Mesenchymal stem cell (in vitro differentiated cells and primary cell): ENCODE measurements around the gene RAB3C.

ENCODE experiments used
- DNase-seq: peaks from one replicate; pipeline ENCODE4 v3.0.0-alpha.2; 2013
- H2AFZ ChIP-seq: one replicate; pipeline ENCODE4 v1.6.1; 2013; ENCODE audit warnings: low read depth, mild to moderate bottlenecking, control low read depth, inconsistent platforms, low read length, moderate library complexity
- H2AK5ac ChIP-seq: 2 replicates; pipeline ENCODE4 v1.6.1; 2013; ENCODE audit warnings: low read length, moderate library complexity, mild to moderate bottlenecking, inconsistent platforms; ENCODE audit not compliant: severe bottlenecking
- H2BK120ac ChIP-seq: one replicate; pipeline ENCODE4 v1.6.1; 2013; ENCODE audit warnings: low read depth, mild to moderate bottlenecking, inconsistent platforms, low read length, moderate library complexity
- H2BK12ac ChIP-seq, 2 experiments: one replicate each; pipeline ENCODE4 v1.6.1; 2013; ENCODE audit warnings: inconsistent platforms in 2 of 2, low read length in 2 of 2, mild to moderate bottlenecking in 2 of 2, moderate library complexity in 2 of 2, control low read depth in 1 of 2
- H2BK15ac ChIP-seq: one replicate; pipeline ENCODE4 v1.6.1; 2013; ENCODE audit warnings: mild to moderate bottlenecking, low read depth, inconsistent platforms; ENCODE audit not compliant: poor library complexity, severe bottlenecking
- H2BK5ac ChIP-seq: 2 replicates; pipeline ENCODE4 v1.6.1; 2013; ENCODE audit warnings: low read depth, mild to moderate bottlenecking, low read length, control low read depth, inconsistent platforms; ENCODE audit not compliant: poor library complexity, severe bottlenecking
- H3K14ac ChIP-seq, 2 experiments: one replicate each; pipeline ENCODE4 v1.6.1; 2013; ENCODE audit warnings: inconsistent platforms in 2 of 2, low read length in 2 of 2, control low read depth in 1 of 2, mild to moderate bottlenecking in 1 of 2, moderate library complexity in 1 of 2
- H3K18ac ChIP-seq, 2 experiments: one replicate each; pipeline ENCODE4 v1.6.1; 2013; ENCODE audit warnings: inconsistent platforms in 2 of 2, low read length in 2 of 2, control low read depth in 1 of 2, low read depth in 1 of 2, mild to moderate bottlenecking in 1 of 2
- H3K23ac ChIP-seq, 2 experiments: one replicate each; pipeline ENCODE4 v1.6.1; 2013; ENCODE audit warnings: inconsistent platforms in 2 of 2, low read length in 2 of 2, mild to moderate bottlenecking in 2 of 2, moderate library complexity in 2 of 2, control low read depth in 1 of 2
- H3K27ac ChIP-seq: 2 replicates; pipeline ENCODE4 v1.5.1; 2013; ENCODE audit warnings: mild to moderate bottlenecking, moderate library complexity, low read length, control low read depth, inconsistent platforms; ENCODE audit not compliant: poor library complexity, severe bottlenecking
- H3K27me3 ChIP-seq, 2 experiments: 2 replicates each; pipeline versions ENCODE4 v1.6.1 to v1.7.0; 2013; ENCODE audit warnings: low read length in 2 of 2, mild to moderate bottlenecking in 2 of 2, moderate library complexity in 2 of 2, control low read depth in 1 of 2, inconsistent platforms in 1 of 2; ENCODE audit not compliant: control insufficient read depth in 1 of 2, insufficient read depth in 1 of 2
- H3K36me3 ChIP-seq, 2 experiments: 2 replicates each; pipeline versions ENCODE4 v1.6.1 to v1.7.0; 2013; ENCODE audit warnings: low read length in 2 of 2, control low read depth in 1 of 2, inconsistent platforms in 1 of 2, low read depth in 1 of 2, mild to moderate bottlenecking in 1 of 2; ENCODE audit not compliant: insufficient read depth in 2 of 2, control insufficient read depth in 1 of 2
- H3K4ac ChIP-seq, 2 experiments: one replicate each; pipeline ENCODE4 v1.6.1; 2013; ENCODE audit warnings: inconsistent platforms in 2 of 2, low read length in 2 of 2, mild to moderate bottlenecking in 2 of 2, moderate library complexity in 2 of 2, control low read depth in 1 of 2, low read depth in 1 of 2
- H3K4me1 ChIP-seq: 2 replicates; pipeline ENCODE4 v1.6.1; 2013; ENCODE audit warnings: low read depth, low read length, control low read depth; ENCODE audit not compliant: control insufficient read depth, insufficient read depth
- H3K4me2 ChIP-seq: 2 replicates; pipeline ENCODE4 v1.6.1; 2013; ENCODE audit warnings: low read length, mild to moderate bottlenecking, inconsistent platforms; ENCODE audit not compliant: poor library complexity, severe bottlenecking
- H3K4me3 ChIP-seq, 2 experiments: 2 replicates each; pipeline versions ENCODE4 v1.5.1 to v1.7.0; 2013; ENCODE audit warnings: low read length in 2 of 2, mild to moderate bottlenecking in 2 of 2, control low read depth in 1 of 2, low read depth in 1 of 2; ENCODE audit not compliant: insufficient read depth in 1 of 2
- H3K79me1 ChIP-seq: replicated peaks from 2 replicates; pipeline ENCODE4 v1.6.1; 2013; ENCODE audit warnings: mild to moderate bottlenecking, control low read depth, low read length, inconsistent platforms; ENCODE audit not compliant: poor library complexity, severe bottlenecking
- H3K9ac ChIP-seq: 2 replicates; pipeline ENCODE4 v1.7.0; 2013; ENCODE audit warnings: mild to moderate bottlenecking, low read length, moderate library complexity
- H3K9me3 ChIP-seq: 2 replicates; pipeline ENCODE4 v1.7.0; 2013; ENCODE audit warnings: mild to moderate bottlenecking, low read length; ENCODE audit not compliant: control insufficient read depth
- H4K8ac ChIP-seq: one replicate; pipeline ENCODE4 v1.6.1; 2013; ENCODE audit warnings: inconsistent platforms, mild to moderate bottlenecking, low read length, moderate library complexity
- H4K91ac ChIP-seq: one replicate; pipeline ENCODE4 v1.6.1; 2013; ENCODE audit warnings: mild to moderate bottlenecking, low read length, inconsistent platforms
- WGBS: methylation state at CpG from one replicate; pipeline ENCODE4 v1.1.7; 2013; ENCODE audit warnings: mixed read lengths; 5-methylcytosine and 5-hydroxymethylcytosine counted together

Gene RAB3C

GRCh38 chr5:58804291-58804690 lies 221.4 kb downstream of the RAB3C start:
- H2BK12ac ChIP-seq: no peak overlapping the region
- no peak overlapping the region for H3K4ac ChIP-seq
- H3K23ac ChIP-seq: no peak overlapping the region
- no peak overlapping the region for H3K27ac ChIP-seq
- no peak overlapping the region for H2BK15ac ChIP-seq
- no peak overlapping the region for H4K91ac ChIP-seq
- H3K4me1 ChIP-seq: no peaks in the 10 kb centered on the region
- no peak overlapping the region for H3K4me2 ChIP-seq
- no peaks in the 10 kb centered on the region for H3K9me3 ChIP-seq
- H3K14ac ChIP-seq: no peak overlapping the region
- no peak overlapping the region for H3K4me3 ChIP-seq
- no peaks in the 10 kb centered on the region for H3K36me3 ChIP-seq
- H3K18ac ChIP-seq: no peak overlapping the region
- no peak overlapping the region for H4K8ac ChIP-seq
- H2BK120ac ChIP-seq: no peak overlapping the region
- no peak for DNase-seq
- no peak overlapping the region for H2BK5ac ChIP-seq
- H3K79me1 ChIP-seq: no peaks in the 10 kb centered on the region
- H2AFZ ChIP-seq: no peak overlapping the region
- H3K27me3 ChIP-seq: peaks cover 0 to 2% of the 10 kb centered on the region in 2 experiments
- H3K9ac ChIP-seq: no peak overlapping the region
- H2AK5ac ChIP-seq: no peak overlapping the region

- no peak overlapping the region for H2BK12ac ChIP-seq
- H2AK5ac ChIP-seq: no peak overlapping the region
- no peaks in the 10 kb centered on the region for H3K4me1 ChIP-seq
- no peak overlapping the region for H3K4ac ChIP-seq
- no peaks in the 10 kb centered on the region for H3K36me3 ChIP-seq
- H3K18ac ChIP-seq: no peak overlapping the region
- no peak overlapping the region for H2BK120ac ChIP-seq
- H2BK5ac ChIP-seq: no peak overlapping the region
- no peak overlapping the region for H3K9ac ChIP-seq
- H3K23ac ChIP-seq: no peak overlapping the region
- H3K4me3 ChIP-seq: no peak overlapping the region
- no peak overlapping the region for H2BK15ac ChIP-seq
- no peak overlapping the region for H3K14ac ChIP-seq
- no peak overlapping the region for H3K4me2 ChIP-seq
- peaks cover 0 to 6% of the 10 kb centered on the region in 2 experiments for H3K27me3 ChIP-seq
- no peak for DNase-seq
- no peak overlapping the region for H4K91ac ChIP-seq
- 67% methylated on average over 1 of the region's 1 CpG for WGBS
- H4K8ac ChIP-seq: no peak overlapping the region
- no peak overlapping the region for H3K27ac ChIP-seq
- H3K79me1 ChIP-seq: no peaks in the 10 kb centered on the region
- H2AFZ ChIP-seq: no peak overlapping the region
- H3K9me3 ChIP-seq: no peaks in the 10 kb centered on the region
Measured at GRCh38 chr5:58810086-58810485, 227.2 kb downstream of the RAB3C start.

GRCh38 chr5:58813855-58814254 lies 231.0 kb downstream of the RAB3C start:
- Histone ChIP-seq H2AFZ (no peak overlapping the region), H2BK15ac (no peak overlapping the region), H2BK12ac (no peak overlapping the region), H3K9ac (no peak overlapping the region), H2BK5ac (no peak overlapping the region), H3K18ac (no peak overlapping the region), H4K91ac (no peak overlapping the region), H3K4ac (no peak overlapping the region), H3K27ac (no peak overlapping the region), H3K9me3 (no peaks in the 10 kb centered on the region), H2BK120ac (no peak overlapping the region), H3K23ac (no peak overlapping the region), H3K4me1 (no peaks in the 10 kb centered on the region), H3K4me3 (no peak overlapping the region), H3K36me3 (no peaks in the 10 kb centered on the region), H2AK5ac (no peak overlapping the region), H3K79me1 (no peaks in the 10 kb centered on the region), H4K8ac (no peak overlapping the region), H3K14ac (no peak overlapping the region), H3K4me2 (no peak overlapping the region), H3K27me3 (peaks cover 0 to 8% of the 10 kb centered on the region in 2 experiments)
- DNase-seq: no peak
- 87% methylated on average over 3 of the region's 3 CpGs for WGBS

GRCh38 chr5:58816181-58816731 lies 233.4 kb downstream of the RAB3C start:
- Histone ChIP-seq H2BK15ac (no peak overlapping the region), H2BK12ac (no peak overlapping the region), H3K14ac (no peak overlapping the region), H3K18ac (no peak overlapping the region), H3K9ac (no peak overlapping the region), H4K91ac (no peak overlapping the region), H4K8ac (no peak overlapping the region), H3K9me3 (no peaks in the 10 kb centered on the region), H3K4me2 (no peak overlapping the region), H3K79me1 (no peaks in the 10 kb centered on the region), H3K23ac (no peak overlapping the region), H2AK5ac (no peak overlapping the region), H2BK5ac (no peak overlapping the region), H3K27ac (no peak overlapping the region), H3K4me3 (no peak overlapping the region), H3K27me3 (peaks cover 0 to 6% of the 10 kb centered on the region in 2 experiments), H2AFZ (no peak overlapping the region), H3K4me1 (no peaks in the 10 kb centered on the region), H3K4ac (no peak overlapping the region), H3K36me3 (no peaks in the 10 kb centered on the region), H2BK120ac (no peak overlapping the region)
- no peak for DNase-seq
- WGBS: 100% methylated on average over 1 of the region's 4 CpGs
